ENCODE data around the gene MALT1.

GRCh38 chr18:58780045-58780444, 108.8 kb downstream of the MALT1 start:
- TF ChIP-seq CTCF (conservative IDR thresholded peaks at IDR 0.05 in 1 of 2, IDR thresholded peaks at IDR 0.05 in 1 of 2; ENCODE audit: low read depth in 1 of 2, low read length in 2 of 2) = no peak
- no peak for TF ChIP-seq EZH2 (IDR thresholded peaks at IDR 0.05; ENCODE audit: low read length, missing control alignments)
